PC-9 (cell line): Measurements from ENCODE around the gene TMEM185B.

Experiments
- EZH2 ChIP-seq: fragments of 200-600 bp; sonication (generic); IDR thresholded peaks from 2 replicates; pipeline ENCODE4 v1.8.0; 2017; ENCODE audit warnings: antibody characterized with exemption, low read depth
- TF ChIP-seq, protein P1 (sequence below): fragments of 200-600 bp; sonication (generic); conservative IDR thresholded peaks from 2 replicates; pipeline ENCODE4 v1.6.1; 2017; ENCODE audit warnings: mixed run types, antibody characterized with exemption, mild to moderate bottlenecking, moderate library complexity

DNA sequence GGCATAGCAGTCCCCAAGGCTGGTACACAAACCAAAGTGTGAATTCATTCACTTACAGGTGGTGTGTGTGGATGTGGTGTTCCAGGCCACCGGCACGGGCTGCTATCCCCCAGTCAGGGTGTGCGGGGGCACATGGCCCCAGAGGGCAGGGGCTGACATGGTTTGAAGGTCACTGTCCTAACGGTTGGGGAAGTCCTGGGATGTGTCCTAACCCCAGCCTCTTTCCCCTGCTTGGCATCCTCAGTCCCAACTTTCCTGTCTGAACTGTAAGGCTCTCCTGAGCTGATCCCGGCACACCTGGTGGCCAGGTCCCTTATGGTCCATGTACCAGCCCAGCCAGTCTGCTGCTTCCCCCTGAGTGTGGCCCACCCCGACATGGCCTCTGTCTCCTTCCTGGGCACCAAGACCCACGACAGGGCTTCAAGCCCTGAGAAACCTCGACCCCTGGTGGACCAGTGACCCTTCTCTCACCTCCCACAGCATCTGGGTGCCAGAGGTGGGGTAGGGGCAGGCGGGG is 2.4 kb upstream of the TMEM185B start:
- TF ChIP-seq, protein P1, sequence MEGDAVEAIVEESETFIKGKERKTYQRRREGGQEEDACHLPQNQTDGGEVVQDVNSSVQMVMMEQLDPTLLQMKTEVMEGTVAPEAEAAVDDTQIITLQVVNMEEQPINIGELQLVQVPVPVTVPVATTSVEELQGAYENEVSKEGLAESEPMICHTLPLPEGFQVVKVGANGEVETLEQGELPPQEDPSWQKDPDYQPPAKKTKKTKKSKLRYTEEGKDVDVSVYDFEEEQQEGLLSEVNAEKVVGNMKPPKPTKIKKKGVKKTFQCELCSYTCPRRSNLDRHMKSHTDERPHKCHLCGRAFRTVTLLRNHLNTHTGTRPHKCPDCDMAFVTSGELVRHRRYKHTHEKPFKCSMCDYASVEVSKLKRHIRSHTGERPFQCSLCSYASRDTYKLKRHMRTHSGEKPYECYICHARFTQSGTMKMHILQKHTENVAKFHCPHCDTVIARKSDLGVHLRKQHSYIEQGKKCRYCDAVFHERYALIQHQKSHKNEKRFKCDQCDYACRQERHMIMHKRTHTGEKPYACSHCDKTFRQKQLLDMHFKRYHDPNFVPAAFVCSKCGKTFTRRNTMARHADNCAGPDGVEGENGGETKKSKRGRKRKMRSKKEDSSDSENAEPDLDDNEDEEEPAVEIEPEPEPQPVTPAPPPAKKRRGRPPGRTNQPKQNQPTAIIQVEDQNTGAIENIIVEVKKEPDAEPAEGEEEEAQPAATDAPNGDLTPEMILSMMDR = no peak
- TF ChIP-seq EZH2 = no peak
